NCI-H146 (cell line): ENCODE data around the gene U2SURP.
"Not testable (repeated sequence)": the region's sequence is repeated elsewhere in the genome, so short reads cannot be mapped to it uniquely, and the experiment has no call there.

Experiments
- DNase-seq: peaks from one replicate; lab custom pipeline; 2025; lab: John Stamatoyannopoulos, UW

U2SURP gene

DNA sequence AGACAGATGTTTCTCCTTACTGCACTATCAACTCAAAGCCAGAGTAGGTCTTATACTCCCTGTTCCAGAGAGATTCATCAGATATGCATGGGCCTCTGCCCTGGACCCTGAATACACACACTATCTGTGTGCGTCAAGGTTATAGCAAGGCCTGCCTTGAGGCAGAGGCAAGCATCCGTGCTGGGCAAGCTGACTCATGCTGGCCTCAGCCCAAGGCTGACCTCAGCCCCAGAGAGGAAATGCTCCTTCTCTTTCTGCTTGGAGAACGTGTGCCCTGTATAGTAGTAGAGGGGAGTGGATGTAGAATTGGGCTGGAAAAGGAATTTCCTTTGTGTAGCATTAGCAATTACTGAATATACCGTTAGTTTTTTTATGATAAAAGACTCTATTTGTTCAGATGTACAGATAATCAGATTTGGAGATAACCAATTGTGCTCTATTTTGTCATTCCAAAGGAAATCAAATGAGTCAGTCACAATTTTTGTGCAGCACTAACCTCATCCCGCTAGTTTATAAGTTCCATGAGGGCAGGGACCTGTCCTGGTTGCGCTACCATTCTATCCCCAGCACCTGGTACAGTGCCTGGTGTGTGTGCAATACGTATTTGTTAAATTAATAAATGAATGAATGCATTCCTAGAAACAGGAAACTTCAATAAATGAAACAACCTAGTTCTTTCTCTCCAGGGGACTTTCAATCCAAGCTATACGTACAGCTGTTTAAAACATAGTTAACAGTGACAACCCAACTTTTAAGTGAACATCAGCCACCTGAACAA, 24.6 kb upstream of the U2SURP start:
- DNase-seq, result no peak

DNA sequence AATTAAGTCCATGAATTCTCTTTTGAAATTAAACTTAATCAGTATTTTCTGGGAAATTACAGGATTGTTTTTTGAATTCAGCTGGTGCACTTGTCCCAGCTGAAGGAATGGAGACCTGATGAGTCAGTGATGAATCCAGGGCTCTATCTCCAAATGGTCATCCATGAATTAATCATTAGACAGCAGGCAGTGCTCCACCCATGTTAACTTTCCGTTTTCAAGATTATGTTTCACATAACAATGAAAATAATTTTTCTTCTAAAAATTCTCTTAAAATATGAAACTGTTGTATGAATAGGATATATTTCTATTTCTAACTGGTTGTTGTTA, 24.0 kb upstream of the U2SURP start:
- no peak for DNase-seq

GRCh38 chr3:142981108-142981507, 20.3 kb upstream of the U2SURP start:
- DNase-seq, result no peak

DNA sequence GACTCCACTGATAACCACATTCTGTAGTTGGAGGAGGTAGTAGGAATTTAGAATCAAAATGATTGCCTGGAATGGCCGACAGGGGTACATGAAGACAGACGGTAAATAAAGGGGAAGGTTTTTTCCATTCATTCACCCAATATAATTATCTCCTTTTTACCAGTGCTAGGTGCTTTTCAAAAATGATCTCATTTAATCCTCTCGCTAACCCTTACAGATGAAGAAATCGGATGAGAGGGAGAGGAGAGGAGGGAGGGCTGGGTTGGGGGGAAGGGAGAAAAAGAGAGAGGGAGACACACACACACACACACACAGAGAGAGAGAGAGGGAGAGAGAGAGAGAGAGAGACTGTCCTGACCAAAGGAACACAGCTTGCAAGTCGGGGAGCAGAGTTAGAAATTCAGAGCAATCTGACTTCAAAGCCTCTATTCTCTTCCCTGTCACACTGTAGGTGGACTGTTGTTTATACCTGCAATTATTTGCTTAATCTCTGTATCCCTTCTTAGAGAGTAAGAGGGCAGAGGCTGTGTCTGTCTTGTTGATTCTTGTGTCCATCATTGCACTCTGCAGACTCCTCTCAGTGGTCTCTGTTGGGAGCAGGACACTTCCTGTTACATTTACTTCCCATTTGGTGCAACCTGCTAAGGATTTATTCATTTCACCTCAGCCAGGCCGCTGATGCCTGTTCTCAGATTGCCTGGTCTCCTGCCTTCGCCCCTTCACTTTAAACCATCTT, 19.2 kb upstream of the U2SURP start:
- DNase-seq, result no peak

DNA sequence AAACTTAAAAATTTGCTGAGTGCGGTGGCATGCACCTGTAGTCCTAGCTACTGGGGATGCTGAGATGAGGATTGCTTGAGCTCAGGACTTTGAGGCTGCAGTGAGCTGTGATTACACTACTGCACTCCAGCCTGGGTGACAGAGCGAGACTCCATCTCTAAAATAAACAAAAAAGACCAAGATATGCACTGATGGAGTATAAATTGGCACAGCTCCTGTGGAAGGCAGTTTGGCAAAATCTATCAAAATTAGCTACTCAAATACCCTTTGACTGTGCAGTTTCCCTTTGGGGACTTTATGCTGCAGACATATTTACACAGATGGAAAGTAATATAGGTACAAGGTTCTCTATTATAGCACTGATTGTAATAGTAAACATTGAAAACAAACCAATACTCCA, 18.1 kb upstream of the U2SURP start:
- DNase-seq, result no peak

DNA sequence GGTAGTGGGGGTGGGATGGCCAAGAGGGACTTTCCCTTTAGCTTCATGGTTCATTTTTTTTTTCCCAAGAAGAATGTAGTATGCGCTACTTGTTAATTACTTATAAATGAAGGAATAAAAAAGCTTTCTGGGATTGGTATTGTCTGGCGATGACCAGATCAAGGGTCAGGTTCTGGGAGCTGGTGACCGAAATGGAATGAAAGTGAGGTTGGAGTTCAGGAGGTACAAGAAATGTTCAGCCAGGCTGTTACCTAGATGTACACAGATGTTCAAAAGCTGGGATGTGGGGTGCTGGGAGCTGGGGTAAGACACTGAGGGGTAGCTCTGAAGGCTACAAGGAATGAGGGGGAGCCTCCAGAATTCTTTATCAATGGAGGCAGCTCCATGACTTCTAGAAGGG, 17.1 kb upstream of the U2SURP start:
- DNase-seq, result no peak

DNA sequence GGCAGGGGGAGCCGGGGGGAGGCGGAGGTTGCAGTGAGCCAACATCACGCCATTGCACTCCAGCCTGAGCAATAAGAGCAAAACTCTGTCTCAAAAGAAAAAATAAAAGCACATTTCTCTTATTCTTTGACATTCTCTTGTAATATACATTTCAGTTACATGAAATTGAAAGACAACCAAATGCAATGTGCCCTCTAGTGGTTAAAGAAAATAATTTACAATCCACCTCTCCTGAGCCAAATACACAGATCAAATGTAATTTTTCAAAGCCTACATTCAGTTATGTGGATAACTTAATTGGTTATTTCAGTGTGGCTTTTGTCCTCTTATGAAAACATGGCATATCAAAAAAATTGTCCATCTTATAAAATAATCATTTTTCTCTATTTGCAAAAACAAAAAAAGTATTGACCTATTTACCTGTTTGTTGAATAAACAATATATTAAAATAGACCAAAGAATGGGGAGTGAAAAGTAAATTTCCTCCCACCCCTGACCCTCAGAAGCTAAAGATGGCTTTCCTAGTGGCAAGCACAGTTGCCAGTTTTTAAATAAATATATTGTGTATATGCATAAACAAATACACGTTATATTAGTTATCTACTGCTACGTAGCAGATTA, 14.2 kb upstream of the U2SURP start:
- DNase-seq, result peak; percentile 48

- no peak for DNase-seq
Observed at GRCh38 chr3:142987707-142988106, 13.7 kb upstream of the U2SURP start.

DNA sequence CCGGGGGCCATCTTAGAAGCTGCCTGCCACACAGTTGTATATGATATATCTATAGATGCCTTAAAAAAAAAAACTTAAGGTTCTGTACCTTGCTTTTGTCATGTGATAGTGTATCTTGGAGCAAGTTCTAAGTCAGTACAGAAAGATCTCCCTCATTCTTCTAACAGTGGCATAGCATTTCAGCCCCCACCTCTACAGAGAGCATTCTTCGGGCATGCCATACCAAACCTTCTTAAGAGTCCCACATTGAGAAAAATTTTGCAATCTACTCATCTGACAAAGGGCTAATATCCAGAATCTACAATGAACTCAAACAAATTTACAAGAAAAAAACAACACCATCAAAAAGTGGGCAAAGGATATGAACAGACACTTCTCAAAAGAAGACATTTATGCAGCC, 13.1 kb upstream of the U2SURP start:
- DNase-seq, result not testable (repeated sequence)

- not testable (repeated sequence) for DNase-seq
Observed at GRCh38 chr3:142988826-142989225, 12.5 kb upstream of the U2SURP start.

GRCh38 chr3:142990721-142991120, 10.6 kb upstream of the U2SURP start:
- DNase-seq, result no peak

DNA sequence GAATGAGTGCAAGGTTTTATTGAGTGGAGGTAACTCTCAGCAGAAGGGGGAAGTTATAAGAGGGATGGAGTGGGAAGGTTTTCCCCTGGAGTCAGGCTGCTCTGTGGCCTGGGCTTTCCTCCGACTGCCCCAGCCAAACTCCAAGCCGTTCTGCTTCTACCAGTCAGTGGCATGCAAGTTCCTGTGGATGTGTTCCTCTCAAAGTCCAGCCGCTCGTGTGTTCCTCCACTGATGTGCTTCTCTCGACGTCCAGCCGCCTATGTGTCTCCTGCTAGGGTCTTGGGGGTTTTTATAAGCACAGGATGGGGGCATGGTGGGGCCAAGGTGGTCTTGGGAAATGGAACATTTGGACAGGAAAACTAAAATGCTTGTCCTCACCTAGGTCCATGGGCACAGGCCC, 9.0 kb upstream of the U2SURP start:
- no peak for DNase-seq

DNA sequence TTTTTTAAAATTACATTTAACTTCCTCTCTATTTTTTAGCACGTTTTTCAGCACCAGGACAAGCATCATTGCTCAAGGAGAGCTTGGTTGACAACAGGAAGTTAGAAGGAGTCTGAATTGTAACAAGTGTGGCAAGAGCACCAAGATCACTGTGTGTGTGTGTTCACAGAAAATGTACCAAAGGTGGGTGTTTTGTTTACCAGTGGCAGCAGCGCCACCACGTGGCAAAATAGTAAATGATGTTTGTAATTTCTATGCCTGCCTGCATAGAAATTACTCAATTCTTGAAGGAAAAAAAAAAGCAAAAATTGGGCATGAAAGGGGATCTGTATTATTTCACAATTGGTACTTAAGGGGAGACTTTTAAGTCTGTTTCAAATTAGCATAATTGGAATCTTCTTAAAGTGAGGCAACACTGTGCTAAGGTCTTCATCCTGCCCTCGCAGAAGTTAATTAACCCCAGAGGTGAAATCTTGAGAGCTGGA, 7.4 kb upstream of the U2SURP start:
- DNase-seq, result peak; percentile 79

DNA sequence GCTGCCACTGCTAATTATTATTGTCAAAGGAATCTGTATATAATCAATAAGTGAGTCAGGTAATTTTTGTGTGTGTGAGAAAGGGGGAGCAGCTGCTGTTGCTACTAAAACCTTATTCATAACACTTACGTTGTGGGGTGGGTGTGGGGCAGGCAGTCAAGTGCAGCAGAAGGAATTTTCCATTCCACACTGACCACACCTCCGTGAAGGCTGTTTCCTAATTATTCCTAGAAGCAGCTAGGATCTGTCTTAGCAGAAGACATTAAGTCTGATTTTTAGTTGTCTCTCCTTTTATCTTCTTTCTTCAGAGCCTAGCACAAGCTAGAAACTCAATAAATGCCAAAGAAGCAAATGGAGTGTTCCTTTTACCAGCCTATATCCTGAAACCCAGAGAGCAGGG, 4.0 kb upstream of the U2SURP start:
- peak; percentile 53 for DNase-seq

DNA sequence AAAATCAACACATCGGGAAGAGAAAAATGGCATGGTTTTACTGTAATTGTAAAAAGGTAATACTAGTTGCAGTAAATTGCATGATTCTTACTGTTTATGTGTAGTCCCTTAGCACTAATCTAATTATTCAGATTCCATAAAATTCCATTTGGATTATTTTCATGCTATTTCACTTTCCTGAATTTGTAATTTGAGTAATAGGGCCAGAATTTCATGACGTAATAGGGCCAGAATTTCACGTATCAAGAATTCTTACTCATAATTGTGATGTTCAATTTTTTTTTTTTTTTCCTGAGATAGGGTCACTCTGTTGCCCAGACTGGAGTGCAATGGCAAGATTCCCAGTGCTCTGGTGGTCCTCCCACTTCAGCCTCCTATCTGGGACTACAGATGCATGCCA, 2.9 kb upstream of the U2SURP start:
- DNase-seq, result no peak

DNA sequence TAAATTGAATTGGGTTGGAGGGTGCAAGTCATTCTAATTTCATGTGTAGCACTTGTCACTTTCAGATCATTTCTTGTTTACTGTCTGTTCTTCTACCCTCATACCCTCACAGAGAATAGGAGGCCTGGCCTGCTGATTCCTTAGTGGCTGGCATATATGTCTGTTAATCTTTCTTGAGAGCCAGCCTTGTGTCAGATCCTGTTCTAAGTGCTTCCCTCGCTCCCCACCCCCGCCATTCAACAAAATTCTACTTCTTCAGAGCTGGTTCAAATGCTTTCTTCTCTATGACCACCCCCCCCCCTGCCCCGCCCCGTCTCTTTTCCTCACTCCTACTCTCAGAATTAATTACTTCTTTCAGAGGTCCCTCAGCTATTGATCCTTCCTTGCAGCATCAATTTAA, 1.5 kb upstream of the U2SURP start:
- DNase-seq, result peak; percentile 23

- peak; percentile 52 for DNase-seq
Observed at GRCh38 chr3:143000528-143000927, 842 bp upstream of the U2SURP start.

DNA sequence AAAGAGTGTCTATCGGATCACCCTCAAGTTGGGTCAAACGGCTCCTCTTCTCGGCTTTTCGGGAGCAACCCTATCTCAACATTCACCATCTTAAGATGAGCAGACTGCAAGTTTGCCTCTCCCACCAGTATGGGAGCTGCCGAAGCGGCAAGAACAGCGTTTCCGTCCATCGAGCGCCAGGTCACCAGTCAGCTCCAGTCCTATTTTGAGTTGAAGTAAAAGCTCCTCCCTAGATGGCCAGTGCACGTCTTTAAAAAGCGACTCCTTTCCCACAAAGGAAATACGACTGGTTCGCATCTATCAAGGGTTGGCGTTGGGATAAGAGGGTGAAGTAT, 369 bp upstream of the U2SURP start:
- no peak for DNase-seq

GRCh38 chr3:143002083-143002712, 828 bp downstream of the U2SURP start:
- peak; percentile 61 for DNase-seq

DNA sequence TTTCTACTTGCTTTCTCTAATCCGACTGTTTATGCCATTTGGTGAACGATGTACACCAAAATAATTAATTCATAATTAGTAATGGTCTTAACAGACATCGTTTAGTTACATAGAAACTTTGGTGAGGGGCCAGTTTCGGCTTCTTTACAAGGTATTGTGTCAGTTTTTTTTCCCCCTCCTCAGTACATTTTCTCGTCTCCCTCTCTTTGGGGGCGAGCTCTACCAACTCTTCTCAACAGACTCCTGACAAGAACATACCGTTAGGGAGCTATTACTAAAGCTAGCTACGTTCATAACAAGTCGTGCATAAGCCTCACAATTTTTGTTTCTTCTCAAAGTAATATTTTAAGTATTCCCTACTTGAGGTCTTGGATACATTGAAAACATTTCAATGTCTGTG, 1.4 kb downstream of the U2SURP start:
- DNase-seq, result no peak

DNA sequence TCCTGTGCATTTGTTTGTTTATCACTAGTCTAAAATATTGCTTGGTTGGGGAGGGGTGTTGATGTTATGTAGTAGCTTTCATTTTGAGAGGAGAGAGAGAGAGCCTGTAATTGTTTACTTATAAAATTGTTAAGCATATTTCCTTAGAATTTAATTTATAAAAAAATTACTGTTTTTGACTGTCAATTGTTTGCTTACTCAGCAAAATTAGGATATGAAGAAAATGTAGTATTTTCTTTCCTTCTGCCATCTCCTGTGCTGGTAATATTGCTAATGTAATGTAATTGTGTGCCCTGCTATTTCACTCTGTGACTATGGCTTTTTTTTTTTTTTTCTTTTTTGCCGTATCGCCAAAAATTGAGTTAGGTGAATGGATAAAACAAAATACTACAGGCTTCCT, 3.5 kb downstream of the U2SURP start:
- DNase-seq, result no peak

- no peak for DNase-seq
Observed at GRCh38 chr3:143010024-143010423, 8.7 kb downstream of the U2SURP start.

- DNase-seq, result no peak
Observed at GRCh38 chr3:143011705-143012104, 10.3 kb downstream of the U2SURP start.
